DMS 273 treated with DMSO at 0.1 percent for 48 hours (cell line): ENCODE results near the gene RASA4B.
"Not testable (repeated sequence)": the region's sequence is repeated elsewhere in the genome, so short reads cannot be mapped to it uniquely, and the experiment has no call there.

Experiments used
- DNase-seq: peaks from one replicate; lab custom pipeline; 2025; lab: John Stamatoyannopoulos, UW

The RASA4B gene

DNA sequence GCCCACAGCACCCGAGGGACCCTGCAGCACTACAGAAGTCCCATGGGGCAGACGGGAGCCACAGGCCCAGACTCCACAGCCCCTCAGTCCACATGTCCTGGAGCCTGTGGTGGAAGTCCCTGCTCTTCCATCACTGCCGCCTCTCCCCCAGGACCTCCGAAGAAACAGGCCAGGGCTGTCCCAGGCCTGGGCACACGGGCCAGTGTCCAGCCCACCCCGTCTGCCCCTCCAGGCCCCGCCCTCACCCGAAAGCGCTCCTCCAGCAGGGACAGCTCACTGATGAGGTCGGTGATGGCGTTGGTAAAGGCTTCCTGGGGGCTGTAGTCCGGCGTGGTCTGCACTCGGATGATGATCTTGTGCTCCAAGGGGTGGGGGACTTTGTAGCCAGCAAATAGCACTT is 43.5 kb downstream of the RASA4B start:
- not testable (repeated sequence) for DNase-seq

- DNase-seq: no peak
These were observed 44.1 kb downstream of the RASA4B start for GRCh38 chr7:102473271-102473991.

GRCh38 chr7:102472126-102473041 is 45.2 kb downstream of the RASA4B start:
- DNase-seq: no peak

- DNase-seq: no peak
These were observed 45.8 kb downstream of the RASA4B start for GRCh38 chr7:102471791-102472125.

DNA sequence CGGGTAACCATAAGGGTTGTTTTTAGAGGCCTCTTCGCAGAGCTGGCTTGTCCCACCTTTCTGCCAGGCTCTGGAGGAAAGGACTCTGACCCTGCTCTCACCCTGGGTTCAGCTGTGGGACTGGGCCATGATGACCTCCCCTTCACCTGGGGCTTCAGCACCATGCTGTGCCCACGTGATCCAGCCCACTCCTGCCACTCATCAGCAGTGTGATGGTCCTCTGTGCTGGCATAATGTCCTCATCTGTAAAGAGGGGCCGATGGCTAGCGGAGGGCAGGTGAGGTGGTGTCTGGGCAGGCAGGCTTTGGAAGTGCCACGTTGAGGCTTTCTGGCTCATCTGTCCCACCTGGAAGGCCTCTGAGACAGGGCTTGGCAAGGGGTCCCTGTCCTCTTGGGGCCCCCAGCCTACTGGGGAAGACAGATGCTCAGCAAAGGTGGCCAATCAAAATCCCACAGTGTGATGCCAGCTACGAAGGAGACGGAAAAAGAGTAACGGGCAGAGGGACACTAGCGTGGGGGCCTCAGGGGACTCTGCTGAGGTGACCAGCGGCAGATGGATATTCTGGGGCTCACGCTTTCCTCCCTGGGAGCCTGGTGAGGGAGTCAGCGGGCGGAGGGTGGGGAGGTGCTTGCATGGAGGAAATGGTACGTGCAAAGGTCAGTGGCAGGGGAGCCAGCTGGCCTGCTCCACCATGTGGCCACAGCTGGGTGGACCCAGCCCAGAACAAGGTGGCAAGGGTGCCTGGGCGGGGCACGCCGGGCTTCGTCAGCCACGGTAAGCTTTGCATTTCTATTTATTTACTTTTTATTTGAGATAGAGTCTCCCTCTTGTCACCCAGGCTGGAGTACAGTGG is 47.4 kb downstream of the RASA4B start:
- DNase-seq: no peak

GRCh38 chr7:102469351-102469971 is 48.1 kb downstream of the RASA4B start:
- no peak for DNase-seq

DNA sequence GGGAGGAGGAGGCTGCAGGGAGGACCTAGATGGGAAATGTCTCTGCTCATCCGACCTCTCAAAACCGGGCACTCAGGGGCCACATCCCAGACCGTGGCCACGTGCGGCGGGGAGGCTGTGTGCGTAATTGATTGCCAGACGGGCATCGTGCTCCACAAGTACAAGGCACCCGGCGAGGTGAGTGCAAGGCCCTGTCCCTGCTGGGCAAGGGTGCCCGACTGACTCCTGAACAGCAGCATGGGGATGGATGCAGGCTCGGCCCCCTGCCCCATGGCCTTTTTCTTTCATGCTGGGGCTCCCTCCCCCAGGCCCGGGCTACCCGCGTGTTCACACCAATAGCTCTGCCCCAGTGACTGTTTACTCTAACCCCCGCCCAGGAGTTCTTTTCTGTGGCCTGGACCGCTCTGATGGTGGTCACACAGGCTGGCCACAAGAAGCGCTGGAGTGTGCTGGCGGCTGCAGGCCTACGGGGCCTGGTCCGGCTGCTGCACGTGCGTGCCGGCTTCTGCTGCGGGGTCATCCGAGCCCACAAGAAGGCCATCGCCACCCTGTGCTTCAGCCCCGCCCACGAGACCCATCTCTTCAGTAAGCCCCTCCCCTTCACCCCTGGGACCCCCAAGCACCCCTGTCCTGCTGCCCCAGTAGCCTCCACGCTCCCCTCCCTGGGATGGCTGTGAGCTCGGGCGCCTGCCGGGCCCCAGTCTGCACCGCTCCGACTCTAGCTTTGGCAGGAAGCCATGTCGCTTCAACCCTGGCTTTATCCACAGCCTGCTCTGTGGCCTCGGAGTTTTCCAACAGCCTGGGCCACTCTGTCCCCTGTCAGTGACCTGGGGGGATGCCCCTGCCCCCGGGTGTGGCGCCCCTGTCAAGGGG is 48.9 kb downstream of the RASA4B start:
- no peak for DNase-seq

DNA sequence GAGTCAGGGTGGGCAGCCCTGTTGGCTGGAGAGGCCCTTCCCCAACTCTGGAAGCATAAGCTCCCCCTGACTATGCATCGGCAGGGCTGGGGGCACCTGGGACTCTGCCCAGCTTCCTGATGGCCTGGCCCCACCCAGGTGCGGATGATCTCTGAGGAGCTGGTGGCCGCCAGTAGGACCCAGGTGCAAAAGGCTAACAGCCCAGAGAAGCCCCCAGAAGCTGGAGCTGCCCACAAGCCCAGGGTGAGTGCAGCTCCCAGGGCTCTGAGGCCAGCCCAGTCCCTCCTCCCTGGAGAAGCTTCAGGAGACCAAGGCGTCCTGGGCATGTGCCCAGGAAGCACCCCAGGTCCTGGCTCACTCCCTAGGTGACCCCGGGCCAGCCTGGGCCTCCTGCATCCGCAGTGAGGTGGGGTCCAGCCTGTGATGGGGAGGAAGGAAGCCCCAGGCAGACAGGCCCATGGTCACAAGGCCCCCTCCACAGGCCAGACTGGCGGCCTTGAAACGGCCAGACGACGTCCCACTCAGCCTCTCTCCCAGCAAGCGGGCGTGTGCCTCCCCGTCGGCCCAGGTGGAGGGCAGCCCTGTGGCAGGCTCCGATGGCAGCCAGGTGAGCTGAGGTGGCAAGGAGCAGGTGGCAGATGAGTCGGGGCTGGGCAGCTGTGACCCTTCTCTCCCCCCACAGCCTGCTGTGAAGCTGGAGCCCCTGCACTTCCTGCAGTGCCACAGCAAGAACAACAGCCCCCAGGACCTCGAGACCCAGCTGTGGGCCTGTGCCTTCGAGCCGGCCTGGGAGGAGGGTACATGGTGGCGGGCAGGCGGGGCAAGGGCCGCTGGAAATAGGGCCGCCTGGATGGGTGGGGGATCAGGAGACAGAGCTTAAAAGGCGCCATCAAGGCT is 49.7 kb downstream of the RASA4B start:
- no peak for DNase-seq

- no peak for DNase-seq
These were observed 51.5 kb downstream of the RASA4B start for GRCh38 chr7:102466097-102466496.

DNA sequence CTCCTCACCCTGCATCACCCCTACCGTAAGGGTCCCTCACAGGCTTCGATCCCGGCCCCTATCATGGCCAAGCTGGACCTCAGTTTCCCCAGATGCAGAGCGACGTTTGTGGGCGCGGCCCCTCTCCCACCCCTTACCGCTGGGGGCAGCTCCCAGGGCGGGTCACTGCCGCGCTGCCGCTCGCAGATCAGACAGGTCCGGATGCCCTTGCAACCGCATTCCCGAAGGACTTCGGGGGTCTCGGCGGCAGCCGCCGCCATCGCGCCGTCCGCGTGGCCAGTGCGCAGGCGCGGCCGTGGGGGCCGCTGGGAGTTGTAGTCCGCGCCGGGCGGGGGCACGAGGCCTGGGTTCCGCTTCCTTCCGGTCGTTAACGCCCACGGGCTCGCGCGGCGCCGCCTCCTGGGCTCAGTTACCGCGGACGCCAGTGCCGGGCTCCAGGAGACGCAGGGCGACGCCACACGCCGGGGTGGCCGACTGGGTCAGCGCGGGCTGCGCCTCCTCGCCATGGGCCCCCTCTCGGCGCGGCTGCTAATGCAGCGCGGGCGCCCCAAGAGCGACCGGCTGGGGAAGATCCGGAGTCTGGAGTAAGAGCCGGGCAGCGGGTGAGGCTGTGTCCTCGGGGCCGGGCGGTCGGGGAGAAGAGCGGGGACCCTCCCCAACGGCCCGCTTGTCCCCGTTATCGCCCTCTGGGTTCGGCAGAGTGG is 52.8 kb downstream of the RASA4B start, which contains the start of the genes ALKBH4 and LRWD1:
Gene ALKBH4, minus strand, starts transcription at position 287 of the 704 bp plus-strand sequence. Its CDS starts 27 bp downstream, at position 260.
Gene LRWD1, plus strand, starts transcription at position 408 of the 704 bp plus-strand sequence. Its CDS starts 97 bp downstream, at position 505.
- DNase-seq: peak; percentile 81

DNA sequence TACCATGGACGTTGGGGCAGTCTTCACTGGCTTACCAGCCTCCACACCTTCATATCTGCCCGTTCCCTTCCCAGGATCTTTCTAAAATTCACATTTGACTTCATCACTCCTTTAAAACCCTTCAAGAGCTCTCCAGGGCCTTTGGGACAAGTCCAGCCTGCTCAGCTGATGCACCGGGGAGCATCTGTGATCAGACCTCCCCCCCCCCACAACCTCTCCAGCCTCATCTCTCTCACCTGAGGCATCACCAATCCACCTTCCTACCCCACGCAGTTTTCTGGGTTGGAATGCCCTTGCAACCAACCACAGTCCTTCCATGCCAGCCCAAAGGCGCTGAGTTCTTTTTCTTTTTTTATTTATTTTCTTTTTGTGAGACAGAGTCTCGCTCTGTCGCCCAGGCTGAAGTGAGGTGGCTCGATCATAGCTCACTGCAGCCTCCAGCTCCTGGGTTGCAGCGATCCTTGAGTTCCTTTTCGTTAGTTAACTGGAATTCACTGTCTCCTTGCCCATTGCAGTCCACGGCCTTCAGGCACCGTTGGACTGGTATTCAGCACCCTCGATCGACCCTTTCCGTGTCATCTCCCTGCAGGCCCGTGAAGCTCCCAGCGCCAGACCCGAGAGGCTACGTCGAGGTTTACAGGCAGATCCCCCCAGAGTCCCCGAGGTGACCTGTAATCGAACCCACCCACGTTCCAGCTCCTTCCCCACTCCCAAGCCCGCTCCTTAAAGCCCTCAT is 53.6 kb downstream of the RASA4B start:
- no peak for DNase-seq

- no peak for DNase-seq
These were observed 57.1 kb downstream of the RASA4B start for GRCh38 chr7:102460467-102460866.

GRCh38 chr7:102459221-102459844 is 58.2 kb downstream of the RASA4B start:
- DNase-seq: no peak

- DNase-seq: no peak
These were observed 60.1 kb downstream of the RASA4B start for GRCh38 chr7:102457352-102457924.

DNA sequence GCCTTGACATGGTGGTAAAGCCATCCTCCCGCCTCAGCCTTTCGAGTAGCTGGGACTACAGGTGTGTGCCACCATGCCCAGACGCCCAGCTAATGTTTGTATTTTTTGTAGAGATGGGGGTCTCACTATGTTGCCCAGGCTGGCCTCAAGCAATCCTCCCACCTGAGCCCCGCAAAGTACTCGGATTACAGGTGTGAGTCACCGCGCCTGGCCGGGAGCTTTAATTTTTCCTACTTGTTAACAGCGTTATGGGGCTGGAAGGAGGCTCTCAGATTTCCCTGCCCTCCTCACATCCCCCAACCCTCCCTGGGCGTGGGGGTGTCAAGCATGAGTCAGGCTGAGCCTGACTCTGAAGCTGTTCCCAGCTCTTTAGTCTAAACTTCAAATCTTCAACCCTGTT is 61.2 kb downstream of the RASA4B start:
- no peak for DNase-seq

GRCh38 chr7:102455596-102455995 is 62.0 kb downstream of the RASA4B start:
- DNase-seq: no peak

DNA sequence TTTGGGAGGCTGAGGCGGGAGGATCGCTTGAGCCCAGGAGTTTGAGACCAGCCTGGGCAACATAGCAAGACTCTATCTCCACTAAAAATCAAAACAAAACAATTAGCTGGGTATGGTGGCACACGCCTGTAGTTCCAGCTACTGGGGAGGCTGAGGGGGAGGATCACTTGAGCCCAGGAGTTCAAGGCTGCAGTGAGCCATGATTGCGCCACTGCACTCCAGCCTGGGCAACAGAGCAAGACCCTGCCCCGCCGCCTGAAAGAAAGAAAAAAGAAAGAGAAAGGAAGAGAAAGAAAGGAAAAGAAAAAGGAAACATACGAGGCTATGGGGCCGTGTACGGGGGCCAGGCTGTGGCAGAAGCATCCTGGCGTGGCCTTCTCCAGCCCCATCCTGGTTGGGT is 62.6 kb downstream of the RASA4B start:
- DNase-seq: not testable (repeated sequence)
